Stimulated activated CD8-positive, alpha-beta memory T cell treated with anti-CD3 and anti-CD28 coated beads, Interleukin-2, amount 100 ng/mL, for 1 hour (primary cell): Measurements from ENCODE around the gene PGS1.

ENCODE experiments used
- DNase-seq, 2 donors: peaks; one replicate each; pipeline ENCODE4 v3.0.0-alpha.2; 2020; ENCODE audit warnings: low read depth in 2 of 2

The PGS1 gene

GRCh38 chr17:78346605-78347250, 31.7 kb upstream of the PGS1 start:
- no peak for DNase-seq

DNA sequence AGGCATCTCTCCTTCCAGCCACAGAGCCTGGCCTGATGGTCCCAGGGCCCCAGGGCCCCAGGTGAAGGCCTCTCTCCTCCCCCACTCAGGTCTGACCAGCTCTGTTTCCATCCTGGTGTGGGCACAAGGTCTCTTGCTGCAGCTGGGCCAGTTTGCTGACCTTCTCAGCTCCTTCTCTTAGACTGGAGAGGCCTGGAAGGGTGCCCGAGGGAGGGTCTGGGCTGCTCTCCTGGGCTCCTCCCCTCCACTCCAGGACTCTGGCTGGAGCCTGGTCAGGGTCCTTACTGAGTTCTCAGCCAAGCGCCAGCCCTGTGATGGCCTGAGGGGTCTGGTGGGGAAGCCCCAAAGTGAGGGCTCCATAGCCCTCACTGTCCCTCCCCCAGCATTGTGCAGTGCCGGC, 31.0 kb upstream of the PGS1 start:
- no peak for DNase-seq

DNA sequence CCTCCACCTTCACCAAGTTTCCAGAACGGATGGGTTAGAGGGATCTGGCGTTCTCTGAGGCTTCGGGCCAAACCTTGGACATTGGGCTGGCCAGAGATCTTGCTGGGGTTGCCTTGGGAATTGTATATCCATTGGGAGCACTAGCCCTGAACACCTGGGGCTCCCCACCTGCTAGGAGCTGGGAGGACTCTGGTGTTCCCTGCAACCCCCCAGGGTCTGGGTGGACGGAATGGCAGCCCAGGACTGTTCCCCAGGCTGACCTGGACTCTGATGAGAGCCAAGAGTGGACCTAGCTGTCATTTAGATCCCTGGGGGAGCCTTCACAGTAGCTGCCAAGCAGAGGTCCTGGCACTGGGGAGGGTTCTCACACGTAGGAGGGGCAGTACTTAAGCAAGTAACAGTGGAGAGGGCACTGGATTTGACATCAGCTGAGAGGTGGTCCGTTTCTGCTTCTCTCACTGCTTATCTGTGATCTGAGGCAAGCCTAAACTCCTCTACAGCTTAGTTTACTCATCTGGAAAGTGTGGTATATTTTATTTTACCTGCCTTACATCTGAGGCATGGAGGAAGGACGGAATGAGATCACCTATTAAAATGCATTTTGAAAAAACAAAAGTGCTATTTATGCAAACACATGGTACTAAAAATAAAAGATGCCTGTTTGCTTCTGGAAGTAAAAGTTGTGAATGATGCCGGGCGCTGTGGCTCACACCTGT, 30.2 kb upstream of the PGS1 start:
- no peak for DNase-seq

DNA sequence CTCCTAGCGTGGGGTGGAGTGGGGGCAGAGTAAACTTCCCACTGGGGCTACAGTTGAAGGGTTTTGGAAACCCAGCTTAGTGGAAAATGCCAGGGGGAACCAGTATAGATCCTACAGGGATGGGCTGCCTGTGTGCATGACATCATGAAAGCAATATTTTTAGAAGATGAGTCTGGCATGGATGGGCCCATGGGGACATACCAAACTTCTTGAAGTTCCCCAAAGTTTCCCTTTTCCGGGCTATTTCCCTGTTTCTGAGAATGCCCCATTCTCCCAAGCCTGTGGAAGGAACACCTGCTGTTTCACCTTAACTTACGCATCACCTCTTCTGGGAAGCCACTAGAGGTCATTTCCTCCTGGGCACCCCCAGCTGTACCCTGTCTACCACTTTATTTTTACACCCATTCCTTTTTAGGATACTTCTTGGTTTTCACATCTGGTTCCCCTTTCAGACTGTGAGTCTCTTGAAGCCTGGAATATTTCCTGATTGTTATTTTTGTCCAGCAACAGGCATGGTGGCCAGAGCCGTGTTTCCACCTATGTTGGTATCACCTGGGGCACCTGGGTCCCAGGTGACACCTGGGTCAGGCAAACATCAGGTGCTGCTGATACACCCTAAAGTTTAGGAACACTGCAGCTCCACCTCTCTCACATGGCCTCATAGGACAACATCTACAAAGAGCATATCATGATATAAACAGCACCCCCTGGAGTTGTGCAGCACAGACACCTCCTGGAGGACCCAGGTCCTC, 28.4 kb upstream of the PGS1 start:
- DNase-seq: no peak

GRCh38 chr17:78351449-78352006, 26.9 kb upstream of the PGS1 start:
- no peak for DNase-seq

- no peak for DNase-seq
Measured at GRCh38 chr17:78353834-78354233, 24.6 kb upstream of the PGS1 start.

DNA sequence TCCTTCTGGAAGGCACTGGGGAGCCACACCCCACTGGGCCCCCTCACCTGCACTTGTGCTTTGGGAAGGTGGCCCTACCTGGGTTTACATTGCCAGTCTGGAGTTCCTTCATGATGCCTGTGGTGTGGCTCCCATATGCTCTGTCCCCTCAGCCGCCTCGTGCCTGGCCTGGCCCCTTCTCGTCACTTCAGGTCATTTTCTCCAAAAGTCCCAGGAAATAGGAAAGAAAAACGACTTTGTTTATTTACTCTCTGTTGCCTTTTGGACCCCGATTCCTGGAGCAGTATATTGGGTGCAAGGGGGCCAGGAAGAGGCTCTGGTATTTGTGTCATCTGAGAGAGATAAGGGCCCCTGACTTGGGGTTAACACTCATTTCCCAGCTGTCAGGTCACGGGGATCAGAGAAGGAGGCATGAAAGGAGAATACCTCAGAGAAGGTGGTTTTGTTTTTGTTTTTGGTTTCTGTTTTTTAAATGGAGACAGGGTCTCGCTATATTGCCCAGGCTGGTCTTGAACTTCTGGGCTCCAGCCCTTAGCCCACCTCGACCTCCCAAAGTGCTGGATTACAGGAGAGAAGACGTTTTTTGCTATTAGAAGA, 23.3 kb upstream of the PGS1 start:
- no peak for DNase-seq

DNA sequence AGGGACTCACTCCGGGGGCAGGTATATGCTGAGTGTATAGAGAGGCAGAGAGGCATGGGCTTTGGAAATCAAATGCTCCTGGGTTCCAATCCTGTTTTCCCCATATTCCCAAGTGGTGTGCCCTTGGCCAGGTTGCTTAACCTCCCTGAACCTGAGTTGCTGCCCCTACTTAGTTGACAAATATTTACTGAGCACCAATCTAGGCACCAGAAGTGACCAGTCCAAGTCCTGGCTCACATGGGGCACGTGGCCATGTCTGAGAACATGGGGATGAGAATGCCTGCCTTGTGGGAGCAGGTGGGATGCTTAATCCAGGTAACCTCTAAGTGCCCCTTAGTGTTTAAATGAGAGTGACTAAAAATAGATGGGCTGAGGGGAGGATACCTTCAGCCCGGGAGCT, 22.7 kb upstream of the PGS1 start:
- DNase-seq: no peak

DNA sequence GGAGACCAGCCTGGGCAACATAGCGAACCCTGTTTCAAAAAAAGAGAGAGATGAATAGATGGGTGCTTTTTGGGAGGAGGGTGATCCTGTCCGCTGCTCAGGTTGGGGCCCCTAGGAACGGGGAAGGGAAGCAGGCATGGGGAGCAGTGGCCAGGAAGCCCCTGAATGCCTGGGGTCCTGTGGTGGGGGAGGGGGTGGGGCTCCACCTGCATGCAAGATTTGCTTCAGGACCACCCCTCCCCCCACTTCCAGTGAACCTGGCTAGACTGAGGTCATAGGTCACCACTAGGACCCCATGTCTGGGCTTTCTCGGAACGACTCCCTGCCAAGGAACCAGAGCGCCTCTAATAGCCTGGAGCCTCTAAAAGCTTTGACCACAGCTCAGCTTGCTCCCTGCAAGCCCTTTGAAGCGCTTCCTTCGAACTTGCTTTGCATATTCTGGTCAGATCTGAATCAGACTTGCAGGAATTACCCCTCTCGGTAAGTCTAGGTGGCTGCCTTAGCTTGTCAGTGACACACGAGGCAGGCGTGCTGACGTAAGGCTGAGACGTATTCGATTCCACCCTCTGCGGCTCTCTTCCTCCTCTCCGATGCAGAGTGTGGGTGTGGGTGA, 22.2 kb upstream of the PGS1 start:
- peak; percentile 71 to 76 for DNase-seq

DNA sequence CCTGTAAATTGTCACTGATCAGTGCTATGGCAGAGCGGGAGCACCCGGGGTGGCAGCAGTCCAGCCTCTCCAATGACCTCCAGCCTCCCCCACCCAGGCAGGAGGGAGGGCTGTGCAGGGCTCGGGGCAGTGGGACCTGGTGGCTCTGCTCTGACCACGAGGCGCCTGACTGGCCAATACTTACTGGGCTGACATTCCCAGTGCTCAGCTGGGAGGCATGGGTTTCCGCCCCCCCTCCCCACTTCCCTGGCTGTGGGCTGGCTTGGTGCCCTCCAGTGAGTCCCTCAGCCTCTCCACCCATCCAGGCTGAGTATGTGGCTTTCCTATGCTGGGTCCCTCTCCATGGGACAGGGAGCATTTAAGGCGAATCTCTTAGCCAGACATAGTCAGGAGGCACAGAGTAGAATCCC, 21.3 kb upstream of the PGS1 start:
- no peak for DNase-seq

DNA sequence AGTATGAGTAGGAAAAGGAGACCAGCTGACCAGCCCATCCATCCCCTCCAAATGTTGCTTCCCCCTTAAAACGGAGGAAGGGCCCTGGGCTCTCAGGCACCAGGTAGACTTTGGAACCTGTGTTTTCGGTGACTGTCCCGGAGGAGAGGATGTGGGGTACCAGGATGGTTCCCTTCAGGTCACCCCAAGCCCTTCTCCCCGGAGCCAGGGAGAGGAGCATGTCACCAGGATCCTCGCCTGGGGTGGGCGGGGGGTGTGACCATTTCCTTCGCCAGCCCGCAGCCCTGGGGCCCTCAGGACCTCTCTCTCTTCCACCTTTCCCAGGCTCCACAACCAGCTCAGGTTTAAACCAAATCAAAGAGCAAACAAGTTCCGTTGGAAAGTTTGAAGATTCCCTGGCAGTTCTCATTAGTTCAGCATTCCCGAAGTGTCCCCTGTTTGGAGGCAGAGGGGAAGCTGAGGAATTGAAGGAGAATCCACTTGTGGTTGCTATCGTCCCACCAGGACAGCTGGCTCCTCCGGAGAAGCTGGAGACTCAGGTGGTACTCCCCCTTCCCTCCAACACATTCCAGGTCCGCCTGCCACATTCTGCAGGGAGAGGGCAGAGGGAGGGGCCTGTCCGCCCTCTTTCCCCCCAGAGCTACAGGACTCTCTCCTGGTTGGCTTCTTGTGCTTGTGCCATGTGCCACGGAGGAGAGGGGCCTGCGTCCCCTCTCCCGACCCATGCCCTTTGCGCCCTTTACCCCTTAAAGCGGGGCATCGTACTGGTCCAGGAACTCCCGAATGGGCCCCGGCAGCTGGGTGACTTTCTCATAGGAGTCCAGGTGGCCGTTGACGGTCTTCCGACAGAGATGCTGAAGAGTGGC, 20.5 kb upstream of the PGS1 start:
- DNase-seq: no peak

DNA sequence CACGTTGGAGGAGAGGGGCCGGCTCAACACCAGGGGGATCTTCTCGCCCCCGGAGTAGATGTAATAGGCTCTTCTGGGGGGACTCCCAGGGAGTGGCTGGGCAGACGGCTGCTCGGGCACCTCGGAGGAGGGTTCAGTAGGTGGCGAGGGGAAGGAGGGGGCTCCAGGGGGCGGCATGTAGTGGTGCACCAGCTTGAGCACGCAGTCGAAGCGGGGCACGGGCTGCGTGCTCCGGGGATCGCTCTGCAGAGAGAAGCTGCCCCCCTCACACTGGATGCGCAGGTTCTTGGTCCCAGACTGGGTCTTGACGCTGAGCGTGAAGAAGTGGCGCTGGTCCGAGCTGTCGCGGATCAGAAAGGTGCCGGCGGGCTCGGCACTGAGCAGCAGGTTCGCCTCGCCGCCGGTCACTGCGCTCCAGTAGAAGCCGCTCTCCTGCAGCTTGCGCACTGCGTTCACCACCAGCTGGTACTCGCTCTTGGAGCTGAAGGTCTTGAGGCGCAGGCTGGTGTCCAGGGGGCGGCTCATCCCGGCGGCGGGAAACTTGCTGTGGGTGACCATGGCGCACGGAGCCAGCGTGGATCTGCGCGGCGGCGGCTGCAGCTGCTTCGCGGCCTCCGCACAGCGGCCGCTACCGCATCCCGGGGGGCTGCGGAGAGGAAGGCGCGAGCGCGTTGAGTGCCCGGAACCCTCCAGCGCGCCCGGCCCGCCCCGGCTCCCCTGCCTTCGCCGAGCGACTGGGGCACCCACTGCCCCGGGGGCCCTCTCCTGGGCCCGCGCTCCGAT, 19.7 kb upstream of the PGS1 start:
- DNase-seq: no peak

DNA sequence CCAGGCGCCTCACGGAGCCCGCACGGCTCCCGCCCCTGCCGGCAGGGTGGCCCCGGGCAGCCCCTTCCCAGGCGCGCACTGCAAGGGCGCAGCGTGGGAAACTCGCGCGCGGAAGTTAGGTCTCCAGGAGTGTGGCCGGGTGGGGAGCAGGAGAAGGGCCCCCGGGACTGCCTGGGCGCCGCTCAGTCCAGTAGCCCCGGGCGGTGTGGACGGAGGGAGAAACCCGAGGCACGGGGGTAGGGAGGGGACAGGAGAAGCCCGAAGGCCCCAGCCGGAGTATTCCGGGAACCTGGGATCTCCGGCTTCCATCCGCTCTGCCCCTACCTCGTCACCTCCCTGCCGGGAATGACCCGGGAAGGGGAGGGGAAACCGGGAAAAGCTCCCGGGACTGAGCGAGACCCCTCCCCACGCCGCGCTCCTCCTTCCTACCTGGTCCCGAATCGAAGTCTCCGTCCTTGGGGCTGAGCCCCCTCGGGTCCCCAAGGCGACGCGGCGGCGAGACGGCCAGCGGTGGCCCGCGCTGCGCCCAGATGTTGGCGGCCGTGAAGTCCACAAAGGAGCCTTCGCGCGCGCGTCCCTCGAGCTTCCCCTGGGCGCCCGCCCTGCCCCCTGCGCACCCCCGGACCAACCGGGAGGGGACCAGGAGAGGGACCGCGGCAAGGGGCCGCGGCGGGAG, 19.0 kb upstream of the PGS1 start:
- DNase-seq: no peak

DNA sequence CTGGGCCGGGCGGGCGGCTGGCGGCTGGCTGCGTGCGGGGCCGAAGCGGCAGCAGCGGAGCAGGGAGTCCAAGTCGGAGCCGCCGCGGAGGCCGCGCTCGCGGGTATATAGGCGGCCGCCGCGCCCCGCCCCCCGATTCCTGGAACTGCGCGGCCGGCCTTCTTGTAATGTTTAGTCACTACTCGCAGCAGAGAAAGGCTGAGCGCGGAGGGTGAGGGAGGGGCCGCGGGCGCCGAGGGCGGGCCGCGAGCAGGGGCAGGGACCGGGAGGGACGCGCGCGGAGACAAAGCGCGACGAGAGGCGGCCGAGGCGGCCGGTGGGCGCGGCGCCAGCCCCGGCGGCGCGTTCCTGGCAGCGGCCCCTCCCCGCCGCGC, 18.5 kb upstream of the PGS1 start, which contains the start of gene SOCS3:
SOCS3 (minus strand) TSS at position 81 of the 374 bp plus-strand sequence. CDS start 982 bp downstream, outside the sequence.
- peak; percentile 90 to 92 for DNase-seq

GRCh38 chr17:78360371-78361224, 17.9 kb upstream of the PGS1 start:
- DNase-seq: peak; percentile 77 to 84

DNA sequence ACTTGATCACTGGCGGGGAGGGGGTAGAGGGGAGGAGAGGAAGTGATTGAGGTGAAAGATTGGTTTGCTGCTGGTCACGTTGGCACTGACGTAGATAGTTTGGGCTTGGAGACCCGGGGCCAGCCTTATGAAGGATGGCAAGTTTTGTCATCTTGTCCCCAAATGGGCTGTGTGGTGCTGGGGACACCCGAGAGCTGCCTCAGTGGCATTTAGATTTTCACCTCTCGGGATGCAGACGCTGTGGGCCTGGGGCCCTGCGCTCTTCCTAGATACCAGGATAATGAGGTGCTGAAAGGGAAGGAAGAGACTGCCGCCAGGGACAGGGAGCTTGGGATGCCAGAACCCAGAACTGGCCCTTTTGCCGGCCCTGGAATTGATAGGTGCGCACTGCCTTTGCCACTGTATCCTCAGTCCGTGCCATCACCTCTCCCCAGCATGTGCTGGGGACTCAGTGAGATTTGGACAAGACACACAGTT, 17.2 kb upstream of the PGS1 start:
- no peak for DNase-seq

DNA sequence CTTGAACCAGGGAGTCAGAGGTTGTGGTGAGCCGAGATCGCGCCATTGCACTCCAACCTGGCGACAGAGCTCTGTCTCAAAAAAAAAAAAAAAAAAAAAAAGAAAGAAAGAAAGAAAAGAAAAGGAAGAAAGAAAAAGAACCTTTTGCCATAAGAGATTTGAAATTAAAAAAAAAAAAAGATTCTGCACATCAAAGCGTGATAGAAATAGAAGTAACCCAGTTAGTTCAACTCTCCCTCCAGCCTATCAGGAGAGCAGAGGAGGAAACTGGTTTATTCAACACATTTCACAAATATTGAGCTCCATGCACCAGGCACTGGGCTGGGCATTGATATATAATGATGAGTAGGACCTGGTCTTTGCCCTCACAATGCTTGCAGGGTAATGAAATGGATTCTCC, 16.2 kb upstream of the PGS1 start:
- no peak for DNase-seq

DNA sequence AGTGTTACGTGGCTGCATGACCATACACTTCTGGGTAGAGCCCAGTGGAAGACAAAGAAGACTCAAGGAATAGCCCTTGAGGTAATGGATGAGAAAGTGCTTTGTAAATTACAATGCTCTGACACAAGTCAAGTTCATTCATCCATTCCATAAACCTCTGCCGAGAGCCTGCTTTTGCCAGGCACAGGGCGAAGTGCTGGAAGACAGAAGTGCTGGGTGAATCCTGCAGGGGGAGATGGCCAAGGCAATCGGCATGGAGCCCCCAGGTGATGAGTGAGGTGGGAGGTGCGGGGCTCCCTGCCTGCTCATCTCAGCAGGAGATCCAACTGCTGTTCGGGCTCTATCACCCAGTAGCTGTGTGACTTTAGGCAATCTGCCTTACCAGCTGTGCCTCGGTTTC, 15.8 kb upstream of the PGS1 start:
- no peak for DNase-seq
